ENCODE results near the gene UBE2G2. TPM values are rescaled to one million over a fixed set of nuclear protein-coding genes. Genes with fewer than 3 reads are reported as not detected.
A peak's percentile ranks its signal among the peaks of the same experiment; 100 is the strongest.

UBE2G2 gene
- total RNA-seq, 1 experiment from 2014 or later, result 91.3 TPM

DNA sequence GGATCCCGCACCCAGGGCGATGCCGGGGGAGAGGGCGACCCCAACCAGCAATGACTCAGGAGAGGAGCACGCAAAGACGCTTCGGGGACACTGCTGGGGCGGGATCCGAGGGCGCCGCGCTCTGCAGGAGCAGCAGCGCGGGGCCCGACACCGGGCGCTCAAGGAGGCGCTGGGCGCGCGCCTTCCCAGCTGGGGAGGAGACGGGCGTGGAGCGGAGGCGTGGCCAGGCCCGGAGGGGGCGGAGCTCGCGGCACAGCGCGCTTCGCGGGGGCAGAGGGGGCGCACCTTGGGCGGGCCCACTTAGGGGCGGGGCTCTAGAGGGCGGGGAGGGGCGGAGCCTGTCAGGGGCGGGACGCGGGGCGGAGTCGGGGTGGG, 15.9 kb upstream of the UBE2G2 start:
- intact Hi-C loops (cut with micrococcal nuclease; ENCODE audit: unreplicated experiment), result loop anchor here (5.0 kb wide), 1 partner anchor 55 kb away; the partner anchor contains the start of gene PTTG1IP
- Histone ChIP-seq H3K36me3 (ENCODE audit: control insufficient read depth, insufficient read depth, low read length) (no peaks in the 10 kb centered on the region), H3K4me1 (peaks cover 15% of the 10 kb centered on the region), H3K27me3 (replicated peaks; ENCODE audit: control insufficient read depth, insufficient read depth, low read length) (no peaks in the 10 kb centered on the region), H3K9me3 (peaks cover 27% of the 10 kb centered on the region), H3K4me3 (ENCODE audit: low read depth, low read length) (peak overlapping the region; percentile 81)
- H3K4me1 Mint-ChIP-seq (ENCODE audit: low read depth, unreplicated experiment), result peaks cover 5% of the 10 kb centered on the region
- peak overlapping the region; percentile 68 for H3K4me3 Mint-ChIP-seq (ENCODE audit: unreplicated experiment)
- H3K27ac Mint-ChIP-seq (ENCODE audit: unreplicated experiment), result no peak overlapping the region
- CTCF ChIA-PET, result interaction anchor here (0.6 kb wide), 1 partner anchor 56 kb away, joined by 3 read pairs; the partner anchor contains the start of gene PTTG1IP
- H3K36me3 Mint-ChIP-seq (ENCODE audit: insufficient read depth, unreplicated experiment), result peaks cover 48% of the 10 kb centered on the region
- H3K9me3 Mint-ChIP-seq (ENCODE audit: unreplicated experiment), result peaks cover 16% of the 10 kb centered on the region
- BruUV-seq (replicated peaks), result no TSS peak
- POLR2A ChIA-PET, result interaction anchor here (0.6 to 0.9 kb wide), 3 partner anchors 16 to 479 kb away, joined by 3 to 11 read pairs (median 9); partner anchors contain the start of genes CFAP410, PTTG1IP and UBE2G2
- DNase-seq, result peak; percentile 78 to 87
- TF ChIP-seq, protein P1, sequence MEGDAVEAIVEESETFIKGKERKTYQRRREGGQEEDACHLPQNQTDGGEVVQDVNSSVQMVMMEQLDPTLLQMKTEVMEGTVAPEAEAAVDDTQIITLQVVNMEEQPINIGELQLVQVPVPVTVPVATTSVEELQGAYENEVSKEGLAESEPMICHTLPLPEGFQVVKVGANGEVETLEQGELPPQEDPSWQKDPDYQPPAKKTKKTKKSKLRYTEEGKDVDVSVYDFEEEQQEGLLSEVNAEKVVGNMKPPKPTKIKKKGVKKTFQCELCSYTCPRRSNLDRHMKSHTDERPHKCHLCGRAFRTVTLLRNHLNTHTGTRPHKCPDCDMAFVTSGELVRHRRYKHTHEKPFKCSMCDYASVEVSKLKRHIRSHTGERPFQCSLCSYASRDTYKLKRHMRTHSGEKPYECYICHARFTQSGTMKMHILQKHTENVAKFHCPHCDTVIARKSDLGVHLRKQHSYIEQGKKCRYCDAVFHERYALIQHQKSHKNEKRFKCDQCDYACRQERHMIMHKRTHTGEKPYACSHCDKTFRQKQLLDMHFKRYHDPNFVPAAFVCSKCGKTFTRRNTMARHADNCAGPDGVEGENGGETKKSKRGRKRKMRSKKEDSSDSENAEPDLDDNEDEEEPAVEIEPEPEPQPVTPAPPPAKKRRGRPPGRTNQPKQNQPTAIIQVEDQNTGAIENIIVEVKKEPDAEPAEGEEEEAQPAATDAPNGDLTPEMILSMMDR (IDR thresholded peaks at IDR 0.05; ENCODE audit: insufficient read depth in 1 of 2, low read depth in 1 of 2, low read length in 1 of 2, severe bottlenecking in 1 of 2, unreplicated experiment in 1 of 2), result no peak
- H3K27me3 Mint-ChIP-seq (ENCODE audit: insufficient read depth, unreplicated experiment), result no peaks in the 10 kb centered on the region

DNA sequence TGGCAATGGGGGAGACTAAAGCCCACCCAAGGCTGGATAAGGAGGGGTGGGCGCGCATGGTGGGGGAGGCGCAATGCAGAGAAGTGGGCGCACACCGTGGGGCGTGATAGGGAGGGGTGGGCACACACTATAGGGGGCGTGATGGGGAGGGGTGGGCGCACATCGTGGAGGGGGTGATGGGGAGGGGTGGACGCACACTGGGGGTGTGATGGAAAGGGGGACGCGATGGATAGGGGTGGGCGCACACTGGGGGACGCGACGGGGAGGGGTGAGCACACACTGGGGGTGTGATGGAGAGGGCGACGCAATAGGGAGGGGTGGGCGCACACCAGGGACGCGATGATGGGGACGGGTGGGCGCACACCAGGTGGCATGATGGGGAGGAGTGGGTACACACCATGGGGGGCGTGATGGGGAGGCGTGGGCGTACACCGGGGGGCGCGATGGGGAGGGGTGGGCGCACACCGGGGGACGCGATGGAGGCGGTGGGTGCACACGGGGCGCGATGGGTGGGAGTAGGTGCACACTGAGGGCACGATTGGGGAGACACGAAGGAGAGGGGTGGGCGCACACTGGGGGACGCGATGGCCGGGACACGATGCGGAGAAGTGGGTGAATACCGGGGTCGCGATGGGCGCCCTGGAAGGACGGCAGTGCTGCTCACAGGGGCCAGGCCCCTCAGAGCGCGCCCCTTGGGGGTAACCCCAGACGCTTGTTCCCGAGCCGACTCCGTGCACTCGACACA, 15.3 kb upstream of the UBE2G2 start:
- H3K9me3 ChIP-seq, result peaks cover 22% of the 10 kb centered on the region
- Mint-ChIP-seq H3K36me3 (ENCODE audit: insufficient read depth, unreplicated experiment) (peaks cover 50% of the 10 kb centered on the region), H3K4me3 (ENCODE audit: unreplicated experiment) (peak overlapping the region; percentile 68), H3K27ac (ENCODE audit: unreplicated experiment) (no peak overlapping the region), H3K9me3 (ENCODE audit: unreplicated experiment) (peaks cover 11% of the 10 kb centered on the region), H3K27me3 (ENCODE audit: insufficient read depth, unreplicated experiment) (no peaks in the 10 kb centered on the region), H3K4me1 (ENCODE audit: low read depth, unreplicated experiment) (peaks cover 5% of the 10 kb centered on the region)
- no peaks in the 10 kb centered on the region for H3K27me3 ChIP-seq (replicated peaks; ENCODE audit: control insufficient read depth, insufficient read depth, low read length)
- no TSS peak for BruUV-seq (replicated peaks)
- TF ChIP-seq, protein P1 (IDR thresholded peaks at IDR 0.05; ENCODE audit: insufficient read depth in 1 of 2, low read depth in 1 of 2, low read length in 1 of 2, severe bottlenecking in 1 of 2, unreplicated experiment in 1 of 2), result no peak
- POLR2A ChIA-PET, result interaction anchor here (0.6 to 0.9 kb wide), 3 partner anchors 15 to 478 kb away, joined by 3 to 11 read pairs (median 9); partner anchors contain the start of genes CFAP410, PTTG1IP and UBE2G2
- intact Hi-C loops (cut with micrococcal nuclease; ENCODE audit: unreplicated experiment), result loop anchor here (5.0 kb wide), 1 partner anchor 55 kb away; the partner anchor contains the start of gene PTTG1IP
- H3K4me3 ChIP-seq (ENCODE audit: low read depth, low read length), result peak overlapping the region; percentile 81
- CTCF ChIA-PET, result interaction anchor here (0.6 kb wide), 1 partner anchor 57 kb away, joined by 3 read pairs; the partner anchor contains the start of gene PTTG1IP
- DNase-seq, result peak in 1 of 2 experiments; percentile 39
- peaks cover 15% of the 10 kb centered on the region for H3K4me1 ChIP-seq
- no peaks in the 10 kb centered on the region for H3K36me3 ChIP-seq (ENCODE audit: control insufficient read depth, insufficient read depth, low read length)

DNA sequence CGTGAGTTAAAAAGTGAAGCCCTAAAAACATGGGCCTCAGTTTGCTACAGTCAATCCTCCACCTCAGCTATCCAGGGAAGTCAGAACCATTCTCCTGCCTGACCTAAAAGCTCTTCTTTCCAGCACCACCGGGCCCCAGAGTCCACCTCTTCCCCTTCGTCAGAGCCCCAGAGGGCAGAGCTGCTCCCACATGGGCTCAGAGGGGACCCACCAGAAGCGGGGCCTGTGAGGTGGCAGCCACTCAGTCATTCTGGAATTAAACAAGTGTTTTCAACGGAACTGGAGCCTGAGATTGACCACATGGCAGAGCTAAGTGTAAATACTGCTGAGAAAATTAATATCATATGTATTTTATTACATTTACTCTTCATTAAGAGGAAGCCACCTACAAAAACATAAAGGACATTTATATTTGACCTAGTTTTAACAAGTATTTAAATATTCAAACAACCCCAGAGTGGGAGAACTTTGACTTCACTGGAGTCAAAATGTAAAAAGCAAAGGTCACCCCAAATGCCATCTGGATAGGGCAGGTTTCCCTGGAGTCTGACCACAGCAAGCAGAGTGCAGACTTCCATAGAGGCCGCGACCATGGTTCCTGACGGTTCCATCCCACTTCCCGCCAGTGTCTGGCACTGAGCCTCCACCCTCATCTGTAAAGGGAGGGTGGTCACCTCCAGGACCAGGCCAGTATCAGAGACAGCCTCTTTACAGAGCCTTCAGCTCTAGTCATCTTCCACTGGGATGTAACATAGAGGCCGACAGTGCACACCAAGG, 14.4 kb upstream of the UBE2G2 start:
- H3K36me3 Mint-ChIP-seq (ENCODE audit: insufficient read depth, unreplicated experiment), result peaks cover 47% of the 10 kb centered on the region
- H3K27ac Mint-ChIP-seq (ENCODE audit: unreplicated experiment), result no peak overlapping the region
- TSS peak; percentile 36 for BruUV-seq (replicated peaks)
- intact Hi-C loops (cut with micrococcal nuclease; ENCODE audit: unreplicated experiment), result loop anchor here (5.0 kb wide), 1 partner anchor 56 kb away; the partner anchor contains the start of gene PTTG1IP
- peaks cover 15% of the 10 kb centered on the region for H3K4me1 ChIP-seq
- no peaks in the 10 kb centered on the region for H3K27me3 ChIP-seq (replicated peaks; ENCODE audit: control insufficient read depth, insufficient read depth, low read length)
- H3K36me3 ChIP-seq (ENCODE audit: control insufficient read depth, insufficient read depth, low read length), result no peaks in the 10 kb centered on the region
- POLR2A ChIA-PET, result no interaction called here
- no peak for DNase-seq
- CTCF ChIA-PET, result no interaction called here
- peaks cover 9% of the 10 kb centered on the region for H3K9me3 Mint-ChIP-seq (ENCODE audit: unreplicated experiment)
- no peaks in the 10 kb centered on the region for H3K27me3 Mint-ChIP-seq (ENCODE audit: insufficient read depth, unreplicated experiment)
- H3K4me3 ChIP-seq (ENCODE audit: low read depth, low read length), result no peak overlapping the region
- TF ChIP-seq, protein P1 (IDR thresholded peaks at IDR 0.05; ENCODE audit: insufficient read depth in 1 of 2, low read depth in 1 of 2, low read length in 1 of 2, severe bottlenecking in 1 of 2, unreplicated experiment in 1 of 2), result no peak
- peaks cover 5% of the 10 kb centered on the region for H3K4me1 Mint-ChIP-seq (ENCODE audit: low read depth, unreplicated experiment)
- peak overlapping the region; percentile 68 for H3K4me3 Mint-ChIP-seq (ENCODE audit: unreplicated experiment)
- H3K9me3 ChIP-seq, result peaks cover 13% of the 10 kb centered on the region
